ENCODE data around the gene IGFBP6. TPM values are rescaled to one million over a fixed set of nuclear protein-coding genes. Genes with fewer than 3 reads are reported as not detected.
A peak's percentile ranks its signal among the peaks of the same experiment; 100 is the strongest.

The IGFBP6 gene
- total RNA-seq, 2 experiments from 2014 or later, result 1.8 to 3.9 TPM

- DNase-seq (no peak), ATAC-seq (no peak)
- H3K27me3 Mint-ChIP-seq, result peaks cover 4% of the 10 kb centered on the region
- CTCF ChIA-PET, result interaction anchor here (0.8 to 8.0 kb wide), 27 partner anchors 8 to 403 kb away, joined by 3 to 298 read pairs (median 5); partner anchors contain the start of genes CSAD, PFDN5, SPRYD3 and TARBP2
- H3K4me1 Mint-ChIP-seq, result peaks cover 56% of the 10 kb centered on the region
- H3K27ac Mint-ChIP-seq, result peak overlapping the region; percentile 80
- no peaks in the 10 kb centered on the region for H3K9me3 Mint-ChIP-seq (ENCODE audit: low read depth)
- H3K4me3 Mint-ChIP-seq, result peak overlapping the region; percentile 72
- no peaks in the 10 kb centered on the region for H3K36me3 Mint-ChIP-seq
These were observed 1.0 kb downstream of the IGFBP6 start for GRCh38 chr12:53098354-53098981.

- Mint-ChIP-seq H3K27me3 (peaks cover 4% of the 10 kb centered on the region), H3K9me3 (ENCODE audit: low read depth) (no peaks in the 10 kb centered on the region), H3K36me3 (no peaks in the 10 kb centered on the region), H3K27ac (peak overlapping the region; percentile 80), H3K4me1 (peaks cover 56% of the 10 kb centered on the region), H3K4me3 (peak overlapping the region; percentile 72)
- ATAC-seq (peak; percentile 47), DNase-seq (peak; percentile 93)
- CTCF ChIA-PET, result interaction anchor here (0.8 to 8.0 kb wide), 27 partner anchors 9 to 402 kb away, joined by 3 to 298 read pairs (median 5); partner anchors contain the start of genes CSAD, PFDN5, SPRYD3 and TARBP2
These were observed 1.8 kb downstream of the IGFBP6 start for GRCh38 chr12:53099071-53099882.

- H3K27ac Mint-ChIP-seq, result no peak overlapping the region
- H3K9me3 Mint-ChIP-seq (ENCODE audit: low read depth), result no peaks in the 10 kb centered on the region
- CTCF ChIA-PET, result interaction anchor here (0.7 to 8.0 kb wide), 13 partner anchors 16 to 221 kb away, joined by 3 to 298 read pairs (median 6); partner anchors contain the start of genes AAAS and SPRYD3
- DNase-seq, result no peak
- H3K27me3 Mint-ChIP-seq, result peaks cover 4% of the 10 kb centered on the region
- peaks cover 59% of the 10 kb centered on the region for H3K4me1 Mint-ChIP-seq
- no peaks in the 10 kb centered on the region for H3K36me3 Mint-ChIP-seq
- no peak for ATAC-seq
- no peak overlapping the region for H3K4me3 Mint-ChIP-seq
These were observed 3.1 kb downstream of the IGFBP6 start for GRCh38 chr12:53100466-53101151.

- CTCF ChIA-PET, result interaction anchor here (0.7 to 8.0 kb wide), 8 partner anchors 8 to 220 kb away, joined by 3 to 298 read pairs (median 4); partner anchors contain the start of genes AAAS and SPRYD3
- Mint-ChIP-seq H3K4me1 (peaks cover 59% of the 10 kb centered on the region), H3K4me3 (no peak overlapping the region), H3K27ac (no peak overlapping the region), H3K9me3 (ENCODE audit: low read depth) (no peaks in the 10 kb centered on the region), H3K36me3 (no peaks in the 10 kb centered on the region), H3K27me3 (peaks cover 2% of the 10 kb centered on the region)
- no peak for DNase-seq
- no peak for ATAC-seq
These were observed 3.8 kb downstream of the IGFBP6 start for GRCh38 chr12:53101266-53101665.

GRCh38 chr12:53101931-53102781 is 4.7 kb downstream of the IGFBP6 start:
- peaks cover under 1% of the 10 kb centered on the region for H3K36me3 Mint-ChIP-seq
- CTCF ChIA-PET, result interaction anchor here (0.8 to 8.0 kb wide), 30 partner anchors 9 to 1077 kb away, joined by 3 to 298 read pairs (median 4); partner anchors contain the start of genes AAAS, CSAD, ESPL1 and SPRYD3
- DNase-seq, result no peak
- peak overlapping the region; percentile 87 for H3K27ac Mint-ChIP-seq
- no peaks in the 10 kb centered on the region for H3K27me3 Mint-ChIP-seq
- H3K4me1 Mint-ChIP-seq, result peaks cover 54% of the 10 kb centered on the region
- H3K4me3 Mint-ChIP-seq, result no peak overlapping the region
- ATAC-seq, result no peak
- H3K9me3 Mint-ChIP-seq (ENCODE audit: low read depth), result no peaks in the 10 kb centered on the region

GRCh38 chr12:53102883-53103807 is 5.7 kb downstream of the IGFBP6 start, which contains the start of gene SOAT2:
Gene SOAT2 (plus strand): TSS chr12:53103486. CDS start chr12:53103578, 92 bp downstream.
- DNase-seq (peak; percentile 86), ATAC-seq (peak; percentile 80)
- peaks cover 3% of the 10 kb centered on the region for H3K36me3 Mint-ChIP-seq
- H3K9me3 Mint-ChIP-seq (ENCODE audit: low read depth), result no peaks in the 10 kb centered on the region
- no peaks in the 10 kb centered on the region for H3K27me3 Mint-ChIP-seq
- H3K27ac Mint-ChIP-seq, result peak within 1 kb of the TSS; percentile 87
- H3K4me3 Mint-ChIP-seq, result peak within 1 kb of the TSS; percentile 54
- CTCF ChIA-PET, result interaction anchor here (0.8 to 8.0 kb wide), 26 partner anchors 10 to 1078 kb away, joined by 3 to 298 read pairs (median 4); partner anchors contain the start of genes AAAS, CSAD, SPRYD3 and TARBP2
- H3K4me1 Mint-ChIP-seq, result peaks cover 51% of the 10 kb centered on the region

- Mint-ChIP-seq H3K27me3 (no peaks in the 10 kb centered on the region), H3K27ac (peak overlapping the region; percentile 87), H3K4me1 (peaks cover 43% of the 10 kb centered on the region), H3K36me3 (peaks cover 3% of the 10 kb centered on the region), H3K9me3 (ENCODE audit: low read depth) (no peaks in the 10 kb centered on the region), H3K4me3 (peak overlapping the region; percentile 54)
- CTCF ChIA-PET, result interaction anchor here (1.2 to 8.0 kb wide), 11 partner anchors 21 to 405 kb away, joined by 4 to 298 read pairs (median 6); partner anchors contain the start of genes CSAD, SPRYD3 and ZNF740
- ATAC-seq (peak; percentile 32), DNase-seq (peak; percentile 74)
These were observed 6.4 kb downstream of the IGFBP6 start for GRCh38 chr12:53103860-53104305.

GRCh38 chr12:53105256-53105655 is 7.8 kb downstream of the IGFBP6 start:
- H3K4me1 Mint-ChIP-seq, result peaks cover 37% of the 10 kb centered on the region
- H3K27me3 Mint-ChIP-seq, result no peaks in the 10 kb centered on the region
- H3K4me3 Mint-ChIP-seq, result no peak overlapping the region
- ATAC-seq (no peak), DNase-seq (no peak)
- no peaks in the 10 kb centered on the region for H3K9me3 Mint-ChIP-seq (ENCODE audit: low read depth)
- CTCF ChIA-PET, result interaction anchor here (0.9 to 4.1 kb wide), 3 partner anchors 39 to 147 kb away, joined by 3 to 16 read pairs (median 5); a partner anchor contains a TSS
- peak overlapping the region; percentile 57 for H3K27ac Mint-ChIP-seq
- peaks cover 3% of the 10 kb centered on the region for H3K36me3 Mint-ChIP-seq

GRCh38 chr12:53105712-53106439 is 8.4 kb downstream of the IGFBP6 start:
- Mint-ChIP-seq H3K36me3 (peaks cover 3% of the 10 kb centered on the region), H3K4me3 (no peak overlapping the region), H3K4me1 (peaks cover 32% of the 10 kb centered on the region), H3K9me3 (ENCODE audit: low read depth) (no peaks in the 10 kb centered on the region), H3K27ac (no peak overlapping the region), H3K27me3 (no peaks in the 10 kb centered on the region)
- ATAC-seq (no peak), DNase-seq (no peak)
- CTCF ChIA-PET, result interaction anchor here (0.9 to 4.1 kb wide), 3 partner anchors 40 to 54 kb away, joined by 5 to 16 read pairs (median 5); no protein-coding TSS in a partner anchor

GRCh38 chr12:53107122-53107521 is 9.7 kb downstream of the IGFBP6 start:
- no peak for DNase-seq

More at GRCh38 chr12:53107122-53107521, 9.7 kb downstream of the IGFBP6 start:
- Mint-ChIP-seq H3K27me3 (no peaks in the 10 kb centered on the region), H3K9me3 (ENCODE audit: low read depth) (no peaks in the 10 kb centered on the region), H3K36me3 (peaks cover 3% of the 10 kb centered on the region), H3K4me3 (no peak overlapping the region), H3K4me1 (peaks cover 26% of the 10 kb centered on the region), H3K27ac (no peak overlapping the region)
- CTCF ChIA-PET, result no interaction called here
- ATAC-seq, result no peak

Measured in activated CD8-positive, alpha-beta memory T cell treated with anti-CD3 and anti-CD28 coated beads, Interleukin-2, amount 10 ng/mL, durations not matched to agents 7 days and 5 days (primary cell).